Measurements from ENCODE around the gene MPI.
A peak's percentile ranks its signal among the peaks of the same experiment; 100 is the strongest.

The MPI gene

DNA sequence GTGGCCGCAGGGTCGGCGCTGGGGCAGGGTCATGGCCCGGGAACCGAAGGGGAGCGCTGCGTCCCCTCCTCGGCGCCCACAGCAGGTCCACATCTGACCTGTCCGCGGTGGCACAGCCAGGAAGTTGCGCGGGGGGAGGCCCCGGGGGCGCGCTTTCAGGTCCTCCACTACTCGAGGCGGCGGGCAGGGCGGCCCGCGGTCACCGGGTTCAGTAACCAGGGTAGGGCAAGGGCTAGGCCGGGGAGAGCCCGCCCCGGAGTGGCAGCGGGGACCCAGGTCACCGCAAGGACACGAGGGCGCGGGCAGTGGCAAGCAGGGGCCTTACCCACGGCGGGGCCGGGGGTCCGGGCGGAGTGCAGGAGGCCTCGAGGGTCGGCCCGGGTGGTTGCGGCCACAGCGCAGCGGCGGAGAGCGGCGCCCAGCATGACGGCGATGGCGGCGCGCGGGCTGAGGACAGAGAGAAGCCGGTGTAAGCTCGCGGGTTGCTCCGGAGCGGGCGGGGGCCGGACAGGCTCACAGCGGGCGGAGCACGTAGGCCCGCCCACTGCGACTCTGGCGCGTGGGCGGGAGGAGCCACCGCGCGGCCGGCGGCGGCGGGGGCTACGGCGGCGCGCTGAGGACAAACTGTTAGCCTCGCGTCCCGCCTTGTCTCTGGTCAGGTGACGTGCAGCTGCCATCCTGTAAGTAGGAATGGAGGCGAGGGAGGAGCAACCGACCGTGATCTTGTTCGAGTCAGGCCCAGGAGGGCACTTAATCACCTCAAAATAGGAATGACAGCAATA, 47.9 kb downstream of the MPI start, which contains the start of gene COX5A:
Gene COX5A, minus strand, starts transcription at position 484 of the 782 bp plus-strand sequence. Its CDS starts 59 bp downstream, at position 425.
- DNase-seq = peak; percentile 90 to 96

- DNase-seq = peak; percentile 55 to 77
Observed at GRCh38 chr15:74950078-74950908, 60.5 kb downstream of the MPI start.

DNA sequence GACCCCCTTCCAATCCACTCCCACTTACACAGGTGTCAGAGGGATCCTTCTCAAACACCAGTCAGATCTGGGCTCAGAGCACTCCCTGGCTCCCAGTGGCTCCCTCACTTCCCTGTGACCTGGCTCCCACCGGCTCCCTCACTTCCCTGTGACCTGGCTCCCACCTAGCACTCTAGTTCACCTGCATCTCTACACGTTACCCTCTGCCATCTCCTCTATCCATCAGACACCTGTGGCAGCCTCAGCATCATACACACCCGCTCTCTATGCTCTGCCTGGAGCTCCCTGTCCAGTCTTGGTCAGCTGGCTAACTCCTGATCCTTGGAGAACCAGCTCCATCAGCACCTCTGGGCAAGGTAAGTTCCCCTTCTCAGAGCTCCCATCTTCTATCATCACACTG, 61.2 kb downstream of the MPI start:
- DNase-seq = no peak
